Lower leg skin (tissue), 4 donors: ENCODE results near the gene PRDM11. TPM values are rescaled to one million over a fixed set of nuclear protein-coding genes. Genes with fewer than 3 reads are reported as not detected.

Experiments
- DNase-seq, 2 donors: peaks; one replicate each; pipeline ENCODE4 v3.0.0-alpha.2; 2019; ENCODE audit warnings: low spot score in 2 of 2
- H3K4me3 ChIP-seq: fragments of 200-600 bp; sonication (generic); 2 replicates; pipeline ENCODE4 v1.5.1; 2017; ENCODE audit warnings: mild to moderate bottlenecking, low read depth; ENCODE audit not compliant: poor library complexity, severe bottlenecking
- POLR2A ChIP-seq, 2 donors: fragments of 450-650 bp; IDR thresholded peaks; one replicate each; pipeline ENCODE4 v1.6.1; 2016 to 2017; ENCODE audit warnings: antibody characterized with exemption in 2 of 2, mild to moderate bottlenecking in 1 of 2, moderate library complexity in 1 of 2
- WGBS, 2 donors: methylation state at CpG; one replicate each; pipeline ENCODE4 v1.1.5; 2018; 5-methylcytosine and 5-hydroxymethylcytosine counted together
- intact Hi-C: fragments of 100-400 bp; cut with DNase I; formaldehyde crosslinking; loops from one replicate; pipeline ENCODE4 v1.15.0; 2023; ENCODE audit warnings: low total_unique reads
- total RNA-seq, 4 donors: library from RNA; depleted of rRNA; stranded (reverse); fragments of >200 nt; gene quantifications; one replicate each; pipeline ENCODE4 v1.1.0, GENCODE V29; 2016
- TF ChIP-seq, protein P1 (sequence below), 3 donors: fragments of 450-650 bp; IDR thresholded peaks; one replicate each; pipeline ENCODE4 v1.5.1; 2016; ENCODE audit warnings: antibody characterized with exemption in 3 of 3, mild to moderate bottlenecking in 3 of 3, moderate library complexity in 2 of 3

PRDM11 gene
- total RNA-seq, 4 donors from 2014 or later = 3.2 to 9.5 (median 6.6) TPM

DNA sequence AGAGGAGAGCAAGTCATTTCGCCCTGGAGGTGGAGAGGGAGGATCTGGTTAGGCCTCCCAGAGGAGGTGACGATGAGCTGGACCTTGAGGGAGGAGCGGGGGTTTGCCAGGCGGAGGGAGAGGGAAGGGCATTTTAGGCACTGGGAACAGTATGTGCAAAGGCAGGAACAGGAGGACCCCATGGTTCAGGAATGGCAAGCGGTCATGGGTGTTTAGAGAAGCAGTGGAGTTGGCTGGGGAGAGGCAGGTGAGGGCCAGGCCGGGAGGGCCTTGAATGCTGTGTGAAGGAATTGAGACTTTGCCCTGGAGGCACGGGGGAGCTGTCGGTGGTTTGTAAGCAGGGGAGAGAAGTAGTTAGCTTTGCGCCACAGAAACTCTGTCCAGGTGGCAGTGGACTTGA, 10.3 kb downstream of the PRDM11 start:
- TF ChIP-seq POLR2A (IDR thresholded peaks at IDR 0.05) = no peak
- TF ChIP-seq, protein P1, sequence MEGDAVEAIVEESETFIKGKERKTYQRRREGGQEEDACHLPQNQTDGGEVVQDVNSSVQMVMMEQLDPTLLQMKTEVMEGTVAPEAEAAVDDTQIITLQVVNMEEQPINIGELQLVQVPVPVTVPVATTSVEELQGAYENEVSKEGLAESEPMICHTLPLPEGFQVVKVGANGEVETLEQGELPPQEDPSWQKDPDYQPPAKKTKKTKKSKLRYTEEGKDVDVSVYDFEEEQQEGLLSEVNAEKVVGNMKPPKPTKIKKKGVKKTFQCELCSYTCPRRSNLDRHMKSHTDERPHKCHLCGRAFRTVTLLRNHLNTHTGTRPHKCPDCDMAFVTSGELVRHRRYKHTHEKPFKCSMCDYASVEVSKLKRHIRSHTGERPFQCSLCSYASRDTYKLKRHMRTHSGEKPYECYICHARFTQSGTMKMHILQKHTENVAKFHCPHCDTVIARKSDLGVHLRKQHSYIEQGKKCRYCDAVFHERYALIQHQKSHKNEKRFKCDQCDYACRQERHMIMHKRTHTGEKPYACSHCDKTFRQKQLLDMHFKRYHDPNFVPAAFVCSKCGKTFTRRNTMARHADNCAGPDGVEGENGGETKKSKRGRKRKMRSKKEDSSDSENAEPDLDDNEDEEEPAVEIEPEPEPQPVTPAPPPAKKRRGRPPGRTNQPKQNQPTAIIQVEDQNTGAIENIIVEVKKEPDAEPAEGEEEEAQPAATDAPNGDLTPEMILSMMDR (IDR thresholded peaks at IDR 0.05) = no peak
- H3K4me3 ChIP-seq = no peak overlapping the region
- WGBS, 2 donors = 84 to 88% methylated on average over 9 of the region's 9 CpGs
- peak in 1 of 2 donors; percentile 64 for DNase-seq
- intact Hi-C loops = no loop called here

DNA sequence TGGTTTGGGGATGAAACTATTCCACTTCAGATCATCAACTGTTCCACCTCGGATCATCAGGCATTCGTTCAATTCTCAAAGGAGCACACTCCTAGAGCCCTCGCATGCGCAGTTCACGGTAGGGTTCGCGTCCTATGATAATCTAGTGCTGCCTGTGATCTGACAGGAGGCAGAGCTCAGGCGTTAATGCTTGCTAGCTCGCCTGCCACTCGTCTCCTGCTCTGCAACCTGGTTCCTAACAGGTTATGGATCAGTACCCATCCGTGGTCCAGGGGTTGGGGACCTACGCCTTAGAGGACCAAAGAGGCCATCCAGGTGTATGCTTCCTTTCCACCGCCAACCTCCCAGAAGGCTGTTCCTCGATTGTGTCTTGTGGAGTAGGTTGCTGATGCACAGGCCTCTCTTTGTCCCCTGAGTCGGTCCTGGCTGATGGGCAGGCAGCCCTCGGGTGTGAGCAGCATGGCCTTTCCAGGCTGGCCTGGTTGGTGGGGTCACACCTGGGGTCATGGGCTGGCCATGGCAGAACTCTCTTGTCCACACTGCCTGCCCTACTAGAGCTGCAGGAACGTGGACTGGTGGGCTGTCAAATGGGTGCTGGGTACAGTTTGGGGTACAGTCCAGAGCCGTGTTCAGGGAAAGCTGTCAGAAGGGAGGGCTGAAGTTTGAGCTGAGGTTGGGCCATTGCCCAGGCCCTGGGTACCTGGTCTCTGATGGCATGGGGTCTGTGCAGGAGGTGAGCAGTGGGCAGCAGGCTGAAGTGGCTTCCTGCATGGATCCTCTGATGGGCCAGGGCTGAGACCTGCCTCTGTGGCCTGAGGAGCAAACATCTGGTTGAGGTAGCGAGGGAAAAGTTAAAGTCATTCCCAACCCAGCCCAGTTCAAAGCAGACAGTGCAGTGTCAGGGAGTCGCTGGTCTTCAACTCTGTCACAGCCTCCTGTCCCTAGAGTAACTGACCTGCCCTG, 11.1 kb downstream of the PRDM11 start:
- 79 to 84% methylated on average over 20 of the region's 20 CpGs for WGBS, 2 donors
- DNase-seq = peak in 1 of 2 donors; percentile 71
- TF ChIP-seq, protein P1 (IDR thresholded peaks at IDR 0.05) = no peak
- TF ChIP-seq POLR2A (IDR thresholded peaks at IDR 0.05) = no peak
- H3K4me3 ChIP-seq = no peak overlapping the region
- intact Hi-C loops = no loop called here

DNA sequence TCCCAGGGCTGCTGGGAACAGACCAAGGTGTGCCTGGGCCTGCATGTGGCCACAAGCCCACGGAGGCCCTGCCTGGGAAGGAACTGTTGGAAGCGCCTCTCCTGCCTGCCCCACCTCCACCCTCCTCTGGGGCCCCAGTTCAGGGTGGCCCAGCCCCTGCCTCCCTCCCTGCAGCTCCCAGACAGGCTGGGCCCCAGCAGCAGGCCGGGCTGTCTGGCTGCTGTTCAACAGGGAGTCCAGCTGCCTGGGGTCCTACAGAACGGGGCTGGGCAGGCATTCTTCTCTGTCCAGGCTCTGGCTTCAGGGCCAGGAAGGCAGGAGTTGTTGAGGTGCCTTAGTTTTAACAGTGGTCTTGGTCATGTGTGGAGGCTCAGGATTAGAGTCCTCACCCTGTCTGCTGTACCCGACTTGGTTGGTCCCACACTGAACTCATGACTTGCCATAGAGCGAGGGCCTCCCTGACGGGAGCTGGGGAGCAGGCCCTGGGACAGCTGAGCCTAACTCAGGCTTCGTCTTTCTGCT, 11.8 kb downstream of the PRDM11 start:
- TF ChIP-seq POLR2A (IDR thresholded peaks at IDR 0.05) = no peak
- TF ChIP-seq, protein P1 (IDR thresholded peaks at IDR 0.05) = no peak
- no peak overlapping the region for H3K4me3 ChIP-seq
- peak in 1 of 2 donors; percentile 83 for DNase-seq
- 15 to 34% methylated on average over 8 of the region's 8 CpGs for WGBS, 2 donors
- intact Hi-C loops = no loop called here

DNA sequence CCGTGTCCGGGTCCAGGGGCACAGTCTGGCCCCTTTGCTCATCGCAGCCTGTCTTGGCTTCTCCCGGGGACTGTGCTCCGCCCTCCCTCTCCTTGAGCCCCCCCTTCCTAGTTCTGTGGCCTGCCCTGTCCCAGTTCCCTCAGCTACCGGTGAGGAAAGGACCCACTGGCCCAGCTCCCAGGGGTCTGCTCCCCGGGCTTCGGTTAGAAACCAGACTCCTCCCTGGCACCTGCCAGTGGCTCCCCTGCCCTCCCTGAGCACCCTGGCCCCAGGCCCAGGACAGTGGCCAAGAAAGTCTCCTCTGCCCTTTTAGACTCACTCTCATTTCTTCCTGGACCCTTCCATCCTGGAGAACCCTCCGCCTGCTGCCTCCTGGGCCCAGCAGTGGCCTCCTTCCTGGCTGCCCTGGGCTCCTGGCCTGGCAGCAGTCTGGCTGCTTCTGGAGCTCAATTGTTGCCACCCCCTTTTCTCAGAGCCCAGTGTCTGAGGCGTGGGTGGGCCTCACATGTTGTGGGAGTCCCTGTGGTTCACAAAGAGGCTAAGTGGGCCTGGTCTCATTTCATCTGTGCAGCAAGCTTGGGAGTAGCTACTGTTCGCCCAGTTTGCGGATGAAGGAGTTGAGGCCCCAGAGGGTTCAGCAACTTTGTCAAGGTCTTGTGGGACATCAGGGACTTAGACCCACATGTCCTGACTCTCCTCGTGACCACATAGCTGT, 12.6 kb downstream of the PRDM11 start:
- no peak overlapping the region for H3K4me3 ChIP-seq
- WGBS, 2 donors = 56 to 76% methylated on average over 12 to 13 of the region's 13 CpGs
- intact Hi-C loops = no loop called here
- no peak for TF ChIP-seq POLR2A (IDR thresholded peaks at IDR 0.05)
- TF ChIP-seq, protein P1 (IDR thresholded peaks at IDR 0.05) = no peak
- peak in 1 of 2 donors; percentile 83 for DNase-seq

DNA sequence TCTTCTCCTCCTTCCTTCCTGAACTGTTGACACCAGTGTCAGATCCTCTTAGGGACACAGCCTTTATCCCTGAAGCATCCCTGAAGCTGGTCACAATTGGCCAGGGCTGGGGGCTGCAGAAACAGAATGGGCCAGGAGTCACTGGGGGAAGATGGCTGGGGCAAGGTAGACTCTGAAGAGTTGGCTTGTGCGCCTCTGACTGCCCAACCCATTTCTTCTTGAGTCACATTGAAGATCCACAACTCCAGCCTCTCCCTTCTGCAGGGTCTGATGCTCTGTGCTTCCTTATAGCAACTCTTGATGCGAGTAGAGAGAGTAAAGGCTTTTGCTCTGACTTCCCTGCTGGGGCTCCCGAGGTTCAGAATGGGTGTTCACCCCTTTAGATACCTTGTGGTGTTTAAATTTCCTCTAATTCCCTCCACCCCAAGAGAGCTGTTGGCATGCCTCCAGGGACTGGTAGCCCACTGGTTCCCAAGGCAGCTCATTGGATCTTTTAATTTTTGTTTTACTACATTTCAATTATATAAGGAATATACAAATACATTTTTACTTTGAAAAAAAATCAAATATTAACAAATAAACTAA, 13.4 kb downstream of the PRDM11 start:
- intact Hi-C loops = no loop called here
- 73 to 83% methylated on average over 3 of the region's 3 CpGs for WGBS, 2 donors
- H3K4me3 ChIP-seq = no peak overlapping the region
- no peak for DNase-seq
- no peak for TF ChIP-seq POLR2A (IDR thresholded peaks at IDR 0.05)
